Measurements from ENCODE around the gene NUP62. TPM values are rescaled to one million over a fixed set of nuclear protein-coding genes. Genes with fewer than 3 reads are reported as not detected.

The NUP62 gene
- total and polyA plus RNA-seq, 4 donors: 16.2 to 45.9 (median 38.0) TPM

GRCh38 chr19:49952906-49953305 is 23.6 kb upstream of the NUP62 start:
- no peaks in the 10 kb centered on the region for H3K36me3 ChIP-seq (ENCODE audit: control insufficient read depth in 4 of 4, insufficient read depth in 4 of 4, low read length in 4 of 4)
- DNase-seq (no peak), ATAC-seq (ENCODE audit: insufficient read depth, low FRiP score) (no peak)
- no peak overlapping the region for H3K27ac ChIP-seq (ENCODE audit: low read depth in 1 of 2, low read length in 1 of 2)
- WGBS, 2 donors: 75 to 80% methylated on average over 13 of the region's 13 CpGs
- H3K4me1 ChIP-seq (ENCODE audit: control insufficient read depth in 5 of 5, insufficient read depth in 5 of 5, low read length in 5 of 5): peaks cover 0 to 47% (median 13%) of the 10 kb centered on the region in 5 donors
- H3K9ac ChIP-seq (ENCODE audit: insufficient read depth in 1 of 2, low read length in 2 of 2): no peak overlapping the region
- no peaks in the 10 kb centered on the region for H3K27me3 ChIP-seq (ENCODE audit: control insufficient read depth in 3 of 3, insufficient read depth in 3 of 3, low read length in 2 of 3)
- no peaks in the 10 kb centered on the region for H3K9me3 ChIP-seq (ENCODE audit: control insufficient read depth in 4 of 4, insufficient read depth in 3 of 4, low read length in 3 of 4)
- no peak overlapping the region for H3K4me3 ChIP-seq
- TF ChIP-seq, protein P1, sequence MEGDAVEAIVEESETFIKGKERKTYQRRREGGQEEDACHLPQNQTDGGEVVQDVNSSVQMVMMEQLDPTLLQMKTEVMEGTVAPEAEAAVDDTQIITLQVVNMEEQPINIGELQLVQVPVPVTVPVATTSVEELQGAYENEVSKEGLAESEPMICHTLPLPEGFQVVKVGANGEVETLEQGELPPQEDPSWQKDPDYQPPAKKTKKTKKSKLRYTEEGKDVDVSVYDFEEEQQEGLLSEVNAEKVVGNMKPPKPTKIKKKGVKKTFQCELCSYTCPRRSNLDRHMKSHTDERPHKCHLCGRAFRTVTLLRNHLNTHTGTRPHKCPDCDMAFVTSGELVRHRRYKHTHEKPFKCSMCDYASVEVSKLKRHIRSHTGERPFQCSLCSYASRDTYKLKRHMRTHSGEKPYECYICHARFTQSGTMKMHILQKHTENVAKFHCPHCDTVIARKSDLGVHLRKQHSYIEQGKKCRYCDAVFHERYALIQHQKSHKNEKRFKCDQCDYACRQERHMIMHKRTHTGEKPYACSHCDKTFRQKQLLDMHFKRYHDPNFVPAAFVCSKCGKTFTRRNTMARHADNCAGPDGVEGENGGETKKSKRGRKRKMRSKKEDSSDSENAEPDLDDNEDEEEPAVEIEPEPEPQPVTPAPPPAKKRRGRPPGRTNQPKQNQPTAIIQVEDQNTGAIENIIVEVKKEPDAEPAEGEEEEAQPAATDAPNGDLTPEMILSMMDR (IDR thresholded peaks at IDR 0.05; ENCODE audit: control extremely low read depth, extremely low read depth): no peak

DNA sequence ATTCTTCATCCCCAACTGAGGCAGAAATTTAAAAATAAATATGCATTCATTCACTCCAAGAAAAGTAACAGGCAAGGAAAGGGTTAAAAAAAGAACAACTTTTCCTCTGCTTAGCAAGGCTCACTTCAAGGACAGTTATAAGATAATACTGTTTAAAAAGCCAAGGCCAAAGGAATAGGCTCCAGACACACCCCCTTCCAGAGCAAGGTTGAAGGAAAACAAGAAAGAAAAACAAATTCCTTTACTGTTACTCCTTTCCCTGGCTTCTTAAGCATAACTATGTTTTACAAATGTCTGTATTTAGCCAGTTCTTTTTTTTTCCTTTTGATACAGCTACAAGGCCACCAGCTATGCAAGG is 23.2 kb upstream of the NUP62 start:
- H3K27me3 ChIP-seq (ENCODE audit: control insufficient read depth in 3 of 3, insufficient read depth in 3 of 3, low read length in 2 of 3): no peaks in the 10 kb centered on the region
- TF ChIP-seq, protein P1 (IDR thresholded peaks at IDR 0.05; ENCODE audit: control extremely low read depth, extremely low read depth): no peak
- H3K27ac ChIP-seq (ENCODE audit: low read depth in 1 of 2, low read length in 1 of 2): no peak overlapping the region
- H3K4me1 ChIP-seq (ENCODE audit: control insufficient read depth in 5 of 5, insufficient read depth in 5 of 5, low read length in 5 of 5): peaks cover 0 to 47% (median 13%) of the 10 kb centered on the region in 5 donors
- no peaks in the 10 kb centered on the region for H3K36me3 ChIP-seq (ENCODE audit: control insufficient read depth in 4 of 4, insufficient read depth in 4 of 4, low read length in 4 of 4)
- ATAC-seq (ENCODE audit: insufficient read depth, low FRiP score) (no peak), DNase-seq (no peak)
- H3K9me3 ChIP-seq (ENCODE audit: control insufficient read depth in 4 of 4, insufficient read depth in 3 of 4, low read length in 3 of 4): no peaks in the 10 kb centered on the region
- H3K4me3 ChIP-seq: no peak overlapping the region
- H3K9ac ChIP-seq (ENCODE audit: insufficient read depth in 1 of 2, low read length in 2 of 2): no peak overlapping the region

- Histone ChIP-seq H3K4me1 (ENCODE audit: control insufficient read depth in 5 of 5, insufficient read depth in 5 of 5, low read length in 5 of 5) (peaks cover 0 to 46% (median 13%) of the 10 kb centered on the region in 5 donors), H3K4me3 (no peak overlapping the region), H3K27me3 (ENCODE audit: control insufficient read depth in 3 of 3, insufficient read depth in 3 of 3, low read length in 2 of 3) (no peaks in the 10 kb centered on the region), H3K36me3 (ENCODE audit: control insufficient read depth in 4 of 4, insufficient read depth in 4 of 4, low read length in 4 of 4) (no peaks in the 10 kb centered on the region), H3K27ac (ENCODE audit: low read depth in 1 of 2, low read length in 1 of 2) (no peak overlapping the region), H3K9ac (ENCODE audit: insufficient read depth in 1 of 2, low read length in 2 of 2) (no peak overlapping the region), H3K9me3 (ENCODE audit: control insufficient read depth in 4 of 4, insufficient read depth in 3 of 4, low read length in 3 of 4) (no peaks in the 10 kb centered on the region)
- DNase-seq: no peak
- ATAC-seq (ENCODE audit: insufficient read depth, low FRiP score): no peak
- 75 to 78% methylated on average over 9 of the region's 9 CpGs for WGBS, 2 donors
- TF ChIP-seq, protein P1 (IDR thresholded peaks at IDR 0.05; ENCODE audit: control extremely low read depth, extremely low read depth): no peak
These were observed 22.6 kb upstream of the NUP62 start for GRCh38 chr19:49951806-49952478.

All from lung (tissue), 12 donors.